ENCODE data around the gene PPFIBP2. TPM values are rescaled to one million over a fixed set of nuclear protein-coding genes. Genes with fewer than 3 reads are reported as not detected.

Gene PPFIBP2
- total RNA-seq, 1 experiment from 2014 or later, result 5.7 TPM

DNA sequence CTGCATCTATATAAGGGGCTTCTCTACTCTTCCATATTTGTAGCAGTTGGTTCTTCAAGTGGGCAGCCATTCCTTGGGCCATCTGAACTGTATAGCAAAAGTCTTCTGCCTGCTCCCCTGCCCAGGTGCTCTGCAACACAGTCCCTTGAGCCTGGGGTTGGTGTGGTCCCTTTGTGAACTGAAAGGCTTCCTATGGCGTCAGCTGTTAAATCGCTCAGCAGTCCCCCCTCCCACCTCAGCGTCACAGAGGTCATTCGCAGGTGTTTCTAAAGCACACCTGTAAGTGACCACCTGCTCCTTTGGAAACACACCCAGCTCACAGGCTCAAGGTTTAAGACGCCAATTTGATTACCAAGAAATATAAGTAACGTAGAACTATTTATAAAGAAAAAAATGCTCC lies 122.6 kb downstream of the PPFIBP2 start (continued):
- TF ChIP-seq, protein P1, sequence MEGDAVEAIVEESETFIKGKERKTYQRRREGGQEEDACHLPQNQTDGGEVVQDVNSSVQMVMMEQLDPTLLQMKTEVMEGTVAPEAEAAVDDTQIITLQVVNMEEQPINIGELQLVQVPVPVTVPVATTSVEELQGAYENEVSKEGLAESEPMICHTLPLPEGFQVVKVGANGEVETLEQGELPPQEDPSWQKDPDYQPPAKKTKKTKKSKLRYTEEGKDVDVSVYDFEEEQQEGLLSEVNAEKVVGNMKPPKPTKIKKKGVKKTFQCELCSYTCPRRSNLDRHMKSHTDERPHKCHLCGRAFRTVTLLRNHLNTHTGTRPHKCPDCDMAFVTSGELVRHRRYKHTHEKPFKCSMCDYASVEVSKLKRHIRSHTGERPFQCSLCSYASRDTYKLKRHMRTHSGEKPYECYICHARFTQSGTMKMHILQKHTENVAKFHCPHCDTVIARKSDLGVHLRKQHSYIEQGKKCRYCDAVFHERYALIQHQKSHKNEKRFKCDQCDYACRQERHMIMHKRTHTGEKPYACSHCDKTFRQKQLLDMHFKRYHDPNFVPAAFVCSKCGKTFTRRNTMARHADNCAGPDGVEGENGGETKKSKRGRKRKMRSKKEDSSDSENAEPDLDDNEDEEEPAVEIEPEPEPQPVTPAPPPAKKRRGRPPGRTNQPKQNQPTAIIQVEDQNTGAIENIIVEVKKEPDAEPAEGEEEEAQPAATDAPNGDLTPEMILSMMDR (IDR thresholded peaks at IDR 0.05 in 2 of 3, conservative IDR thresholded peaks at IDR 0.05 in 1 of 3; ENCODE audit: borderline replicate concordance in 1 of 3, insufficient read depth in 1 of 3, low read depth in 2 of 3, low read length in 2 of 3), result no peak
- TF ChIP-seq CBX3 (IDR thresholded peaks at IDR 0.05; ENCODE audit: low read depth), result no peak

DNA sequence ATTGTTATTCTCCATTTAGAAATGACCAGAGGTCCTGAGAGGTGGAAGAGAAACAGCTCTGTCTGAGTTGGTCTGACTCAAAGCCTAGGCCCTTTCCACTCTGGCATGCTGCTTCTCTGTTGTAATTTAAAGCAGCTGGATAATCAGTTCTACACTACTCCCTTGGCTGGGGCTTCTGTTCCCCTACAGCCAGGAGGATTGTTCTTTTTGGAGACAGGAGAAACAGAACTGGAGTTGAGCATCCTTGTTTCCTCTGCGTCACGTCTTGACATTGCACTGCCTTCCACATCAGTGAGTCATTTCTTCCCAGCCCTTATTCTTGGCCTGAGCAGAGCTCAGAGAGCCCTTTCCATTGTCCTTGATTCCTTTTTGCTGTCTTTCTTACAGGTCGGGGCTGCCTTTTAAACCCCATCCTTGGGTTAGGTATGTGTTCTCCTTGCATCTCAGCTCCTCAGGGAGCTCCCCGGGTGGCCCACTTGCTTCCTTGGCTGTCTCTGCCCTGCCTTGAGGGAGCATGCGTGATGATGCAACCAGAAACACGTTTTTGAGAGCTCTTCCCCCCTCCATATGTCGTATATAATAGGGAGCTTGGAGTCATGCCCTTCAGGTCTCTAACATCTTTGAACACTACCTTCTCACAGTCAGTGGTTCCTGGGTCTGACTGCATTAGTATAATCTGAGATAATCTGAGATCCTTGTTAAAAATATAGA lies 123.8 kb downstream of the PPFIBP2 start:
- no peak overlapping the region for H3K27ac ChIP-seq (ENCODE audit: low read depth, low read length)
- ChIA-PET POLR2A (no interaction called here), CTCF (no interaction called here), RAD21 (ENCODE audit: low non-redundant PET in 1 of 2, low total read pairs in 2 of 2, uncharacterized antibody in 2 of 2, unreplicated experiment in 2 of 2) (no interaction called here)
- no peaks in the 10 kb centered on the region for H3K4me1 ChIP-seq (ENCODE audit: control insufficient read depth in 1 of 2, insufficient read depth in 2 of 2, low read length in 2 of 2)
- H2AFZ ChIP-seq (ENCODE audit: low read depth, low read length, poor library complexity, severe bottlenecking), result no peak overlapping the region
- no peaks in the 10 kb centered on the region for H3K36me3 ChIP-seq (ENCODE audit: control insufficient read depth in 1 of 2, insufficient read depth in 2 of 2, low read length in 2 of 2)
- intact Hi-C loops (cut with micrococcal nuclease), result no loop called here
- H3K79me2 ChIP-seq (ENCODE audit: insufficient read depth, low read length), result no peaks in the 10 kb centered on the region
- no peak overlapping the region for H3K4me2 ChIP-seq (ENCODE audit: low read length)
- H4K20me1 ChIP-seq (ENCODE audit: insufficient read depth), result no peaks in the 10 kb centered on the region
- TF ChIP-seq, protein P2, sequence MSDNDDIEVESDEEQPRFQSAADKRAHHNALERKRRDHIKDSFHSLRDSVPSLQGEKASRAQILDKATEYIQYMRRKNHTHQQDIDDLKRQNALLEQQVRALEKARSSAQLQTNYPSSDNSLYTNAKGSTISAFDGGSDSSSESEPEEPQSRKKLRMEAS (IDR thresholded peaks at IDR 0.05), result no peak
- TF ChIP-seq EZH2 (IDR thresholded peaks at IDR 0.05), result no peak
- TF ChIP-seq SP1 (IDR thresholded peaks at IDR 0.05; ENCODE audit: low read depth), result no peak
- TF ChIP-seq YY1 (IDR thresholded peaks at IDR 0.05; ENCODE audit: extremely low read depth, insufficient replicate concordance, low read depth, low read length), result no peak
- TF ChIP-seq EGR1 (IDR thresholded peaks at IDR 0.05; ENCODE audit: low read depth), result no peak
- TF ChIP-seq EZH2phosphoT487 (IDR thresholded peaks at IDR 0.05; ENCODE audit: borderline replicate concordance), result no peak
- no peak for TF ChIP-seq CBX3 (IDR thresholded peaks at IDR 0.05; ENCODE audit: low read depth)
- TF ChIP-seq, protein P3, sequence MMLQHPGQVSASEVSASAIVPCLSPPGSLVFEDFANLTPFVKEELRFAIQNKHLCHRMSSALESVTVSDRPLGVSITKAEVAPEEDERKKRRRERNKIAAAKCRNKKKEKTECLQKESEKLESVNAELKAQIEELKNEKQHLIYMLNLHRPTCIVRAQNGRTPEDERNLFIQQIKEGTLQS (IDR thresholded peaks at IDR 0.05), result no peak
- TF ChIP-seq SIN3A (IDR thresholded peaks at IDR 0.05; ENCODE audit: low read depth), result no peak
- TF ChIP-seq FOSL1 (IDR thresholded peaks at IDR 0.05; ENCODE audit: low read depth), result no peak
- TF ChIP-seq, protein P1 (IDR thresholded peaks at IDR 0.05 in 2 of 3, conservative IDR thresholded peaks at IDR 0.05 in 1 of 3; ENCODE audit: borderline replicate concordance in 1 of 3, insufficient read depth in 1 of 3, low read depth in 2 of 3, low read length in 2 of 3), result no peak
- TF ChIP-seq ELF1 (IDR thresholded peaks at IDR 0.05; ENCODE audit: borderline replicate concordance, low read depth), result no peak
- TF ChIP-seq SRF (IDR thresholded peaks at IDR 0.05; ENCODE audit: low read depth), result no peak
- TF ChIP-seq RAD21 (IDR thresholded peaks at IDR 0.05; ENCODE audit: low read depth), result no peak
- TF ChIP-seq ZFX (IDR thresholded peaks at IDR 0.05), result no peak
- no peak for TF ChIP-seq JUND (IDR thresholded peaks at IDR 0.05)
- TF ChIP-seq, protein P4, sequence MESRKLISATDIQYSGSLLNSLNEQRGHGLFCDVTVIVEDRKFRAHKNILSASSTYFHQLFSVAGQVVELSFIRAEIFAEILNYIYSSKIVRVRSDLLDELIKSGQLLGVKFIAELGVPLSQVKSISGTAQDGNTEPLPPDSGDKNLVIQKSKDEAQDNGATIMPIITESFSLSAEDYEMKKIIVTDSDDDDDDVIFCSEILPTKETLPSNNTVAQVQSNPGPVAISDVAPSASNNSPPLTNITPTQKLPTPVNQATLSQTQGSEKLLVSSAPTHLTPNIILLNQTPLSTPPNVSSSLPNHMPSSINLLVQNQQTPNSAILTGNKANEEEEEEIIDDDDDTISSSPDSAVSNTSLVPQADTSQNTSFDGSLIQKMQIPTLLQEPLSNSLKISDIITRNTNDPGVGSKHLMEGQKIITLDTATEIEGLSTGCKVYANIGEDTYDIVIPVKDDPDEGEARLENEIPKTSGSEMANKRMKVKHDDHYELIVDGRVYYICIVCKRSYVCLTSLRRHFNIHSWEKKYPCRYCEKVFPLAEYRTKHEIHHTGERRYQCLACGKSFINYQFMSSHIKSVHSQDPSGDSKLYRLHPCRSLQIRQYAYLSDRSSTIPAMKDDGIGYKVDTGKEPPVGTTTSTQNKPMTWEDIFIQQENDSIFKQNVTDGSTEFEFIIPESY (IDR thresholded peaks at IDR 0.05; ENCODE audit: extremely low read depth, insufficient replicate concordance, low read length), result no peak
- no peak for TF ChIP-seq POLR2A (IDR thresholded peaks at IDR 0.05; ENCODE audit: borderline replicate concordance, extremely low read depth, insufficient read depth, insufficient read length)
- no peak overlapping the region for H3K4me3 ChIP-seq (replicated peaks in 1 of 2; ENCODE audit: low read depth in 1 of 2, low read length in 2 of 2)
- H3K9me3 ChIP-seq (ENCODE audit: control insufficient read depth in 1 of 2, insufficient read depth in 1 of 2, low read depth in 1 of 2, low read length in 2 of 2), result no peaks in the 10 kb centered on the region
- BruUV-seq (replicated peaks), result no TSS peak
- H3K9ac ChIP-seq (ENCODE audit: low read length), result no peak overlapping the region
- ATAC-seq (no peak), DNase-seq (ENCODE audit: low read depth, low spot score) (no peak)
- H3K9me2 ChIP-seq (ENCODE audit: insufficient read depth), result no peaks in the 10 kb centered on the region
- no peaks in the 10 kb centered on the region for H3K27me3 ChIP-seq (ENCODE audit: insufficient read depth, low read length)

Measured in HCT116 (cell line).